NCI-H146 (cell line): Measurements from ENCODE around the gene ARMC2.
A peak's percentile ranks its signal among the peaks of the same experiment; 100 is the strongest.

Experiments used
- DNase-seq: peaks from one replicate; lab custom pipeline; 2025; lab: John Stamatoyannopoulos, UW

ARMC2 gene

DNA sequence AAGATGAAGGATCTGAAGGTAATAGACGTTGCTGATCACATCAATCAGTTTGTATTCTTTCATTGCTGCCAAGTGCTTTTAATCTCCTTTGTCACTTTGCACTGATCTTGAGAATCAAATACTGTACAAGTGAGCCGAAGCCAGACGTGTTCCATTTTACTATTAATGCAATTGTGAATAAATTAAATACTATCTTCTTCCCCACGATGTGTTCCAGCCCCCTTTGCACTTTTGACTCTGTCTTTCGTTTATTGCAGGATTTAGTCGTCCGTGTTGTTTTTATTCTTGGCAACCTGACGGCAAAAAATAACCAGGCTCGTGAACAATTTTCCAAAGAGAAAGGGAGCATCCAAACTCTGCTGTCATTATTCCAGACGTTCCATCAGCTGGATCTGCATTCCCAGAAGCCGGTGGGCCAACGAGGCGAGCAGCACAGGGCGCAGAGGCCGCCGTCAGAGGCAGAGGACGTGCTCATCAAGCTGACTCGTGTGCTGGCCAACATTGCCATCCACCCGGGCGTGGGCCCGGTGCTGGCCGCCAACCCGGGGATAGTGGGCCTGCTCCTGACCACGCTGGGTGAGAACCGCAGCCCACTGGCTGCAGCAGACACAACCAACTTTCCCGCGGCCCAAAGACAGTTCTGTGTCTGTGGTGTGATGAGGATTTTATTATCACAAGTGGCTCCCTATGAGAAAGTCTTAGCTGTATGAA, 104.7 kb downstream of the ARMC2 start:
- no peak for DNase-seq

- DNase-seq = no peak
These were observed 105.5 kb downstream of the ARMC2 start for GRCh38 chr6:108953681-108954080.

GRCh38 chr6:108955329-108955949, 107.2 kb downstream of the ARMC2 start:
- DNase-seq = no peak

- DNase-seq = no peak
These were observed 109.0 kb downstream of the ARMC2 start for GRCh38 chr6:108957221-108957620.

DNA sequence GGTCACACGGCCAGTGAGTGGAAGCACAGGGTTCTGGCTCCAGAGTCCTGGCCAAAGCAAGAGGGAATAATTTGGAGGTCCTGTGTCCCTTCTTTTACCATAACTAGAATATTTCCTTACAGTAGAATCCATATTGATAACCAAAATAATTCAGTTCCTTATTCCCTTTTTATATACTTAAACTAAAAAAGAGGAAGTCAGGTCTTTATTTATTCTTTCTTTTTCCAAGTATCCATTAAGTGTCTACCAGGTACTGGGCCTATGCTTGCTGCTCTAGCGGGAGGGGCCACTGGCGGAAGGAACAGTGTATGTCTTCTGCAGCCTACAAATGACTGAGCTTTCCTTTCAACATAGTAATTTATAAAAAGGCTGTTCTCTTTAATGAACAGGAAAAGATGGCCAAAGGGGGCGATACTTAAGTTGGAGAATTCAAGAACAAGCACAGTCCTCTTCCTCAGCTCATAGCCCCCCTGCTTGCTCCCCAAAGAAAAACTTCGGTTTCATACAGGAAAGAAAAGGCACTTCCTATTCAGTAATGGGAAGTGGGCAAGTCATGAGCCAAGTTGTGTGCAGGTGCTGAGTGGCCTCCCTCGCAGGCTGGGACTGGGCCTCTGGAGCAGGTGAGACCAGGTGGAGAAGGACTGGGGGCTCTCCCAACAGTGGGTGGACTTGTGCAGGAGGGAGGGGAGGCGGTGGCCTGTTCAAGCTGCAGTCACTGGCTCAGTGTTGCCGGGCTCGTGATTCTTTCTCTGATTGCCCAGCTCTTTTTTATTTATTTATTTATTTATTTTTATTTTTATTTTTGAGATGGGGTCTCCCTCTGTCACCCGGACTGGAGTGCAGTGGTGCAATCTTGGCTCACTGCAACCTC, 110.9 kb downstream of the ARMC2 start:
- no peak for DNase-seq

DNA sequence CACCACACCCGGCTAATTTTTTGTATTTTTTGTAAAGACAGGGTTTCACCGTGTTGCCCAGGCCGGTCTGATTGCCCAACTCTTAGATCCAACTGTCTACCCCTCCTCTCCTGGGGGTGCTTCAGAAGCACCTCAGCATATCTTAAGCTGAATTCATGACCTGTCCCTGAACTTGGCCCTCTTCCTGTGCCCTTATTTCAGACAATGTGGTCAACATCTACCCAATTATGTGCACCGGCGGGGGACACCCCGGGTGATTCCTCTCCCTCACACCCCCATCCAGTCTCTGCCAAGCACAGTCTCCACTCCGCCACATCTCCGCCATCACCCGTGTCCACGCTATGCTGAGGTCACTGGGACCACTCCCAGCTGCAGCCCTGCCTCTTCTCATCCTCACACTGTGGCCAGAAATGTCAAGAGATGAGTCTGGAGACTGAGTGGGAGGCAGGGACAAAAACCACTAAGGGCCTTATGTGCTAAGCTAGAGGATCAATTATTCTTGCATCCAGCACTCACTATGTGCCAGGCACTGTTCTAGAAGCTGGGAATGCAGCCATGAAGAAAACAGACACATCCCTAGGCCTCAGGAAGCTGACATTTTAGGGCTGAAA, 111.9 kb downstream of the ARMC2 start:
- no peak for DNase-seq

DNA sequence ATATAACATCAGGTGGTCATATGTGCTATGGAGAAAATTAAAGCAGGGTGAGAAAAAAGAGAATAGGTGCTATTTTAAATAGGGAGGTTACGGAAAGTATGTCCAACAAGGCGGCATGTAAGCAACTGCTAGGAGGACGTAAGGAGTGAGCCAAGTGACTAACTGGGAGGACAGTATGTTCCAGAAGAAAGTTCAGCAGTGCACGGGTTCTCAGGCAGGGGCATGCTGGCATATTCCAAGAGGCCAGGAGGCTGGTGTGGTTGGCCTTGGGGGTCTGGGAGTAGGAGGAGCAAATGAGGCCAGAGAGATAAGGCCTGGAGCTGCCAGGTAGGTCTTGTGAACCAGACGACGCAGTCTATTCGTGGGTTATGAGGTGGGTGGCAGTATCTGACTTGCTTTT, 112.4 kb downstream of the ARMC2 start:
- DNase-seq = no peak

GRCh38 chr6:108961077-108961476, 112.9 kb downstream of the ARMC2 start:
- no peak for DNase-seq

DNA sequence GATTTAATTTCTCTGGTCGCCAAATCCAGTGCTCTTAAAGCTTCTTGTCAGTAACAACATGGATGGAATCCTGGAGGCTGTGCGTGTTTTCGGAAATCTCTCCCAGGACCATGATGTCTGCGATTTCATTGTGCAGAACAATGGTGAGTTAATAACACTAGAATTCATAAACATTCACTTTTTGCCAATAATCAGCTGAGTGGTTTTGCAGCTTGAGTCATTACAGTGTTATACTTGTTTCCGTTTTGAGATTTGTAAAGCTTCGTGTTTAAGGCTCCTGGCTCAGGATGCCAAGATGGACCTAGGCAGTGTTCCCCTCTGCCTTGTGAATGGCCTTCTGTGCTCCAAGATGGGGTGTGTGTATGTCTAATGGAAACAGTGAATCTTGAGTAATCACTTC, 113.8 kb downstream of the ARMC2 start:
- DNase-seq = no peak

DNA sequence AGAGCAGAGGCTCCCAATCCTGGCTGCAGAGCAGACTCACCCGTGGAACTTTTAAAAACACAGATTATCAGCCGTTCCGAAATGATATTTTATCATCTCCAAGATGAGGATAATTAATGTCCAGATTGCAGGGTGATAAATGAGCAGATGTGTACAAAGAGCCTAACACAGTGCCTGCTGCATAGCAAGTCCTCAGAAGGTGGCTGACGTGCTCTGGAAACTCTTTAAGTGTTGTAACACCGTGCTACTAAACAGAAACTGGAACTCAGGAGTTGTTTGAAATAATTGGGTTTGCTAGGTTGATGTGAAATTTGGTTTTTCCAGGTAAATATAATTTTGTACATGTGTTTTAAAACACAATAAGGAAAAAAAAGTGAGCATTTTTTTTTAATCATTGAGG, 118.0 kb downstream of the ARMC2 start:
- no peak for DNase-seq

DNA sequence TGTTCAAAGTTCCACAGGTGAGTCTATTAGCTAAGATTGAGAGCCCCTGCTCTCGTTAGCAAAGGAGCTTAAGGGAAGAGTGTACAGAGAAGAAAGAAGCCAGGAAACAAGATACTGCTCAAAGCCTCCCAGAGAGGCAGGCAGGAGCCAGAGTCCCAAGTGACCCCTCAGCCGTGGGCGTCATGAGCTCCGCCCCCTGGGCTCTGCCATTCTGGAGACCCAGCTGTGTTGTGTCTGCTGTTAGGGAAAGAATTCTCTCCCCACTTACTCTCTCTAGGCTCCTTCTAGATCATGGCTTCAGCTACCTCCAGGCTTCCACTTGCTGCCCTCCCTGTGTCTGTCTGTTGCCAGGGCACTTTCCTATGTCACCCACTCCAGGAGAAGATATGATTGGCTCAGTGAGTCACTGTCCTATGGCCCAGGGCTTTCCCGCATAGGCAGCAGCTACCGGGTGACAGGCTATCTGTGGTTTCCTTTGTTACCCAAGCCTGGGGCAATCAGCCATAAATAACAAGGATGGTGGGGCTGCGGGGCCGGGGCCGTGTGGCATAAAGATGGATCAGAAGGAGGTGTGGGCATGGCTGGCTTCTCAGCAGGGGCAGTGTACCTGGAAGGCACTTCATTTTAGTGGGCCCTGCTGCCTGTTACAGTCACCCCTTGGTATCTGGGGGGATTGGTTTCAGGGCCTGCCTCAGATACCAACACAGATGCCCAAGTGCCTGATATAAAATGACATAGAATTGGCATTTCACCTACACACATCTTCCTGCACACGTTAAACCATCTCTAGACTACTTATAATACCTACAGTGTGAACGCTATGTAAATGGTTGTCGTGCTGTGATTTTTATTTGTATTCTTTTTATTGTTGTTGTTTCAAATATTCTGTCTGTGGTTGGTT, 118.9 kb downstream of the ARMC2 start:
- peak; percentile 63 for DNase-seq

DNA sequence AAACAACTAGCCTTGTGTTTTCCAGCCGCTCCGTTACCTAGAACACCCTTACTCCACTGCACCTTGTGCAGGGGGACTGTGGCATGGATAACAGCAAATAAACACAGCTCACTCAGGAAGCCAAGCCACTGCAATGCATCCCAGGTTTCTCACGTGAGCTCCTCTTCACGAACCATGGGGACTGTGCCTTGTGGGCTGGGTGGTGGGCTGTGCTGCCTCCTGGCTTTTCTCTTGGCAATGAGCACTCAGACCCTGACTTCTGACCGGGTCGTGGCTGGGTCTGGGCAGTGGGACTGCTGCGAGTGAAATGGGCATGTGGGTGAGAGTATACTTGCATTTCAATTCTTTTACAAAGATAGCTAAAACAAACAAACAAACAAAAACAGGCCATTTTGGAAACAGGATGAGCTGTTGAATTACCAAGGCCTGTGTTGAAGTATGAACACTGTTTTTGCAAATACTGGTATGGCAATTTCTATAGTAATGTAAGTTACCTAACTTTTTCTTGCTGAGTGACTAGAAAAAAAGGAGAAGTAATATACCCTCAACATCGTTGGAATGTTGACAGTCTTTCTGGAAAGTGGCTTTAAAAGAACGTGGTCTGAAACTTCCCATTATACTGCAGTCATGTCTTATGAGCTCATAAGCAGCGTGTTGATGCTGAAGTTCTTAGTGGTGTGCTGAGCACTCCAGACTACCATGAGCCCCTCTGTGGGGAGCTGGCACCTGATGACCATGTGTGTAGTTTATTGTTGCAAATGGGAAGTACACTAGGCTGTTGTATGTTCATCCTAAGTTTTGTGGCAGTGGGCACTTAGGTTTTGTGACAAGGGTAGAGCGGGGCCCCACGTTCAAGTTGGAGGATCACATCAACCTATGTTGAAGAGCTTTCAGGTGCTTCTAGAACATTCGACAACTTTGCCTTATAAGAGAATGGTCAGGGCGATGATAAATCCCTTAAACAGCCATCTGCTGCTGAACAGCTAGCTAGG, 120.4 kb downstream of the ARMC2 start:
- no peak for DNase-seq

GRCh38 chr6:108969776-108970175, 121.6 kb downstream of the ARMC2 start:
- no peak for DNase-seq

GRCh38 chr6:108974201-108974600, 126.0 kb downstream of the ARMC2 start:
- no peak for DNase-seq

DNA sequence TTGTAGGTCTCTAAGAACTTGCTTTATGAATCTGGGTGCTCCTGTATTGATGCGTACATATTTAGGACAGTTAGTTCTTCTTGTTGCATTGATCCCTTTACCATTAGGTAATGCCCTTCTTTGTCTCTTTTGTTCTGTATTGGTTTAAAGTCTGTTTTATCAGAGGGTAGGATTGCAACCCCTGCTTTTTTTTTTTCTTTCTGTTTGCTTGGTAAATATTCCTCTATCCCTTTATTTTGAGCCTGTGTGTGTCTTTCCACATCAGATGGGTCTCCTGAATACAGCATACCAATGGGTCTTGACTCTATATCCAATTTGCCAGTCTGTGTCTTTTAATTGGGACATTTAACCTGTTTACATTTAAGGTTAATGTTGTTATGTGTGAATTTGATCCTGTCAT, 130.4 kb downstream of the ARMC2 start:
- peak; percentile 32 for DNase-seq

DNA sequence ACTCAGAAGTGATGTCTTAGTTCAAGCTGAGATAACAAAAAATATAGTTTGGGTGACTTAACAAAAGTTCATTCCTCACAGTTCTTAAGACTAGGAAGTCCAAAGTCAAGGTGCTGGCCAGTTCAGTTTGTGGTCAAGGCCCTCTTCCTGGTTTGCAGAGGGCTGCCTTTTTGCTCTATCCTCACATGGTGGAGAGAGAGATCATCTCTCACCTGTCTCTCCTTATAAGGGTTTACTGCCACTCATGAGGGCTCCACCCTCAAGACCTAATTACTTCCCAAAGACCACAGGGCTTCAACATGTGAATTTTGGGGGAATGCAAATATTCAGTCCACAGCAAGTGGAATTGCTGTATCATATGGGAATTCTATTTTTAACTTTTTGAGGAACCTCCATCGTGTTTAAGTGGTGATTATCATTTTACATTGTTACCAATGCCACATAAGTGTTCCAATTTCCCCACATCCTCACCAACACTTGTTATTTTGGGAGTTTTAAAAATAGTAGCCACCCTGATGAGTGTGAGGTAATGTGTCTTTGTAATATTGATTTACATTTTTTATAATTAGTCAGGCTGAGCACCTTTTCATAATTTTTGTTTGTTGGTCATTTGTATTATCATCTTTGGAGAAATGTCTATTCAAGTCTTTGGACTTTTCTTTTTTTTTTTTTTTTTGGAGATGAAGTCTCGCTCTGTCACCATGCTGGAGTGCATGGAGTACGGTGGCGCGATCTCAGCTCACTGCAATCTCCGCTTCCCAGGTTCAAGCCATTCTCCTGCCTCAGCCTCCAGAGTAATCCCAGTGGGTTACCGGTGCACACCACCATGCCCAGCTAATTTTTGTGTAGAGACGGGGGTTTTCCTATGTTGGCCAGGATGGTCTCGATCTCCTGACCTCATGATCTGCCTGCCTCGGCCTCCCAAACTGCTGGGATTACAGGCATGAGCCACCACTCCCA, 134.2 kb downstream of the ARMC2 start:
- no peak for DNase-seq

- DNase-seq = no peak
These were observed 134.9 kb downstream of the ARMC2 start for GRCh38 chr6:108983151-108983550.

DNA sequence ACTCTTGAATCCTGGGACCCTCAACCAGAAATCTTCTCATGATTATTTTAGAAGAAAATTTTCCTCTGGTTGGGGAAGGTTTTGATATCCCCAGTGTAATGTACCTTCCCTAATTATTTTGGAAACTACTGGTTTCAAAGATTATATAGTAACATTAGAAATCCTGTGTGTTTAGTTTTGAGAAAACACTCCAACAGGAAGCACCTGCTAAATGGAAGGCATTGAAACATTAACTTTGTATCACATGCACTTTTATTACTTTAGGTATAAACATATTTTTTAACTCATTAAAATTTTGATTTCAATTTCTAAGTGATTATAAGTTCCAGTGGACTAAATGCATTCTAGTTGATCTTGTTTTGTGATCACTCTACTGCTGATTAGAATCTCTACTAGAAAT, 137.1 kb downstream of the ARMC2 start:
- DNase-seq = no peak

DNA sequence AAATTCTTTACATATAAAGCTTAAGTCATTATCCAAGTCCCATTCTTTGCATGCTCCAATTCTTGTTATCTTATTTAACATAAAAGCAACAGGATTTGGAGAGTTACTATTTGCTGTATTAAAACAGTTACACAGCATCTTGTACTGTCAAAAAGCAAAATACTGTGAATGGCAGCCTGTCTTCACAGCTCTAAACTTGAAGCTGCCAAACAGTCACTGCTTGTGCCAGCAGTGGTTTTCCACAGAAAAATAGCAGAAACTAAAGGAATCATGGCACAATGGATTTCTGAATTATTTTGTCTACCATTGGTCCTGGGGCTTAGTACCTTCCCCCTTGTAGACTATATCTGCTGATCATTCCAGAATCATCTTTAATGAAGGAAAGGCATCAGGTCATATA, 138.9 kb downstream of the ARMC2 start:
- DNase-seq = no peak
